SHP77 treated with DMSO at 0.1 percent for 48 hours (cell line): ENCODE data around the gene ALG8.

Experiments used
- DNase-seq: peaks from one replicate; lab custom pipeline; 2025; lab: John Stamatoyannopoulos, UW

Gene ALG8

DNA sequence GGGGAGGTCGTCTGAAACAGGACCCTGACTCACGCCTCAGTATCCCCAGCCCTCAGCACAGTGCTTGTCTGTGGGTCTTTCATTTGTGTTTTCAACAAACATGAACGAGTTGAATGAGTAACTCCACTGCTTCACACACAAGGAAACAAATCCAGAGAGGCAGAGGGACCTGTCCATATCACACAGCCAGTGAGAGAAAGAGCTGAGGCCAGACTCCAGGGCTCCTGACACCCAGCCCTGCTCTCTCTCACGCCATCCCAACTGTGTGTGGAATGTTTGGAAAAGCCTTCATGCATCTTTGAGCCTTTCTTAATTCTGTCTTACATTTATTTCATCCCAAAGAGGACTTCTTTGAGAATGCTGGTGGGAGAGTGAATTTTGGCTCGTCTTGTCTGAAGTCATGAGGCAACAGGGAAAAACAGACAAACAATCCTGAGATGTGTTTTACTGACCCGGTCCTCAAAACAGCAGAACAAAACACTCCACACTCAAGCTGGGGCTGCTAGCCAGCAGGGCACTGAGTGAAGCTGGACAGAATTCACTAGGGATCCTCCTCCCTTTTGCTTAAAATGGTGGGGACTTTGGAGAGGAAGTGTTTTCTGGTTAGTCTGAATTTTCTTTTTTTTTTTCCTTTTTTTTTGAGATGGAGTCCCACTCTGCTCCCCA is 19.7 kb upstream of the ALG8 start:
- no peak for DNase-seq

GRCh38 chr11:78156127-78156844 is 16.9 kb upstream of the ALG8 start:
- no peak for DNase-seq

- no peak for DNase-seq
Observed at GRCh38 chr11:78151804-78152203, 12.4 kb upstream of the ALG8 start.

- no peak for DNase-seq
Observed at GRCh38 chr11:78150754-78151153, 11.3 kb upstream of the ALG8 start.

- DNase-seq: no peak
Observed at GRCh38 chr11:78150346-78150745, 10.9 kb upstream of the ALG8 start.

- no peak for DNase-seq
Observed at GRCh38 chr11:78149646-78150045, 10.2 kb upstream of the ALG8 start.

- no peak for DNase-seq
Observed at GRCh38 chr11:78147807-78148206, 8.4 kb upstream of the ALG8 start.

- no peak for DNase-seq
Observed at GRCh38 chr11:78145511-78146025, 6.1 kb upstream of the ALG8 start.

GRCh38 chr11:78140392-78141077 is 1.1 kb upstream of the ALG8 start:
- DNase-seq: no peak

DNA sequence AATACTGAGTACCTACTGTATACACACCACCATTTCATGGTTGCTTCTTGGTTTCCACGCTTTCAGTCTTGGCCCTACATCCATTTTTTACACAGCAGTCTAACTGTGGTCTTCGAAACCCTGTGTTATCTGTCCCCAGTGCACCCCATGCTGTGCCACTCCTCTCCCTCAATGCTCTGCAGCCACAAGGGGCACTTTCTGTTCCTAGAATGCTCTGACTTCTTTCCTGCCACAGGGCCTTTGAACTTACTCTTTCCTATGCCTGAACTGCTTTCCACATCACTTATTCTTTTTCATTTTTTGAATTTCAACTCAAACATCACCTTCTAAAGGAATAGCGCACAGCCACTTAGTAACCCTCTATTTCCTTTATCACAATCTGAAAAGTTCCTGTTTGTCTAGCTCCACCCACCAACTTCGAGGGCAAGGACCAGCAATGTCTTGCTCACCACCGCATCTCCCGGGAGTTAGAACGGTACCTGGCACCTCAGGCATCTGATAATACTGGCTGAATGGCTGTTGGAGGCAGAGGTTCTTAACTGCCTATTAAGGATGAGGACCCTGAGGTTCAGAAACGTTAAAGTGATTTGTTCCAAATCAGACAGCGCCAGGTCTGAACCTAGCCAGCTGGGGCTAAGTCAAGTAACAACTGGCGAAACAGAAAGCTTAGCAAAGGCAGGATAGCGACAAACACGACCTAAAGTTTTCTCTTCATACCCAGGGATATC is 568 bp downstream of the ALG8 start:
- DNase-seq: no peak

DNA sequence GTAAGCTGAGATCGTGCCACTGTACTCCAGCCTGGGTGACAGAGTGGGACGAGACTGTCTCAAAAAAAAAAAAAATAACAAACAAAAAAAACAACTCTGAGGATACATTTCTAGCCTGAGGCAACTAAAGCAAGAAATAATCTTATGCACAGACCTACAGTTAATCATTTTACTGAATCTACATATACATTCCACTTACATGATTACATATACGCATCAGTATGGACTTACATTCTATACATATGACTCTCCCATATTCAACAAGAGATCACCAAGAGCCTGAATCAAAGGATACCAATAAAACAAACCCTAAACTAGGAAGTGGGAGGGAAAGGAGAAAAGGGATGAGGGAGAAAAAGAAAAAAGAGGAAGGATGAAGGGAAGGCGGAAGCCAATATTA is 1.1 kb downstream of the ALG8 start:
- DNase-seq: no peak

DNA sequence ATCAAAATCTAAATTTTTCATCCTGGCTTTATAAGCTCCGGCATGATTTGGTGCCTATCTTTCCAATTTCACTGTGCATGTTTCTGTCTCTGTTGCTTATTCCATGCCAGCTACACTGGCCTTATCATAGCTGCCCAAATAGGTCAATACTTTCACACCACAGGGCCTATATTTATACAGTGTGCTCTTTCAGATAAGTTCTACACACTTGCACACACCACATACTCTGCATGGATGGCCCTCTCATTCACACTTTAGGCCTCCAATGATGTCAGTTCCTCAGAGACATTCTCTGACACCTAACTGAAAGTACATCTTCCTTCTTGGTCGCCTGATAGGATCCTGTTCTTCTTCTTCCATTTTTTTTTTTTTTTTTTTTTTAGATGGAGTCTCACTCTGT is 7.0 kb downstream of the ALG8 start:
- DNase-seq: no peak

DNA sequence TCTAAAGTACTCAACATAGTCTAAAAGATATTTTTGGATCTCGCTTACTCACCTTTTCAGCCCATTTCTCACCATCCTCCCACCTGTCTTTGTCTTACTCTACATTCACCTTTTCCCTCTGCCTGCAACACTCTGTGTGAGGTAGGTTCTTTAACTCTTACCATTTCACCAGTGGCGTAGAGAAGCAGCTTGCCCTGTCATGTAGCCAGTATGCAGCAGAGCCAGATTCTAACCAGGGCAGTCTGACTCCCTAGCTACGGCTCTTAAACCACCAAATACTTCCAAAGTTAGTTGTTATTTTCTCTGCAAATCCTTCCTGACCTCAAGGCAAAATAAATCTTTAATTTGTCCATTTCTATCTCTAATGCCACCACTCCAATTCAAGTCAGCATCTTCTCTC is 7.5 kb downstream of the ALG8 start:
- no peak for DNase-seq

DNA sequence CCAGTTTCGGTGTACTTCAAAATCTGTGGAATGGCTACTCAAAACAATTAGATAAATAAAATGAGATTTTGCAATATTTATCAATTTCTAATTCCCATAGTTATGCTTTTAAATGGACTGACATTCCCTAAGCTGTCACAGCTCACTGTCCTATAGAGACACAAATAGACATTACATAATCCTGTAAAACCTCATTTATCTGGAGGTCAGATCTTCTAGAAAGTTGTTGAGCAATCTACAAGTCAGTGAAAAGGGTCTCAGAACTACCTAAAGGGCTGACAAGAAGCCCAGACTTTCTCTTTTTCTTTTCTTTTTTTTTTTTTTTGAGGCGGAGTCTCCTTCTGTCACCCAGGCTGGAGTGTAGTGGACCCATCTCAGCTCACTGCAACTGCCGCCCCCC is 12.0 kb downstream of the ALG8 start:
- no peak for DNase-seq

DNA sequence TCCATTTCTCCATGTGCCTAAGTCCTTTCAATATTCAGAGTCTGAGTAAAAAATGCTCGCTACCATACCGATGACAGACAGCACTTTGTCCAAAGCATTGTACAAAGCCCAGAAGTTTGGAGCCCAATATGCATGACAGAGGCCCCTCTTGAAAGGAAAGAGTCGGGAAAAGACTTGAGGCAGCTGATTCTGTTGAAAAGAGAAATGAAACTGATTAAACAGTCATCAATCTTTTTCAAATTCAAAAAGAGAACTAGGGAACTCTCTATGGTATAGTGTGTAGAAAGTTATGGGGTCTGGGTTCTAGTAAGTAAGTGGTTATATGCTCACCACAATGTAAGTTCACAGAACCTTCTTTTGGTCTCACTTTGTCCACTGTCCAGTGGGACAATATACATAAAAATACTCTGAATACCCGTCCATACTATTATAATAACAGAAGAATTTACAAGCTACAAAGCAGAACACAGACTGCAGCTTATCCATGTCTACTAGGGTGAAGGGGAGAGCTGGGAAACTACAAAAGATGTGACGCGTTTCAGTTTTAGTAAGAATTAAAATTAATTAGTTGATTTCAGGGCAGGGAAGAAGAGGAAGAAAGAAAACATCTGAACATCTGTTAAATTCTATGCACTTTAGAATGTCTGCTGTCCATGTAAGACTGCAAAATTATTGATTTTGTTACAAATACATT is 26.7 kb downstream of the ALG8 start:
- DNase-seq: no peak

DNA sequence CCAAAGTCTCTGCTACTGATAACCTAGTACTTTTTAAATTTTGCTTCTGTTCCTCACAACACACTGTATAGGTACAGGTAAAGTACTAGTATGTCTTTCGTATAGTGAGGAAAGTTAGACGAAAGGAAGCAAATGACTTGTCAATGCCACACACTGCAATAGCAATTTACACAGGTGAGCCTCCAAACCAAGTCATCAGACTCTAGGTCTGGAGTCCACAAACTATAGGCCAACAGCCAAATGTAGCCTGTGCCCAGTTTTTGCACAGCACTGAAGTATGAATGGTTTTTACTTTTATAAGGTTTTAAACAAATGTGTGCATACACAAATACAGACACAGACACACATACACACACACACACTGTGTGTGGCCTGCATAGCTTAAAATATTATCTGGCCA is 28.1 kb downstream of the ALG8 start:
- no peak for DNase-seq

DNA sequence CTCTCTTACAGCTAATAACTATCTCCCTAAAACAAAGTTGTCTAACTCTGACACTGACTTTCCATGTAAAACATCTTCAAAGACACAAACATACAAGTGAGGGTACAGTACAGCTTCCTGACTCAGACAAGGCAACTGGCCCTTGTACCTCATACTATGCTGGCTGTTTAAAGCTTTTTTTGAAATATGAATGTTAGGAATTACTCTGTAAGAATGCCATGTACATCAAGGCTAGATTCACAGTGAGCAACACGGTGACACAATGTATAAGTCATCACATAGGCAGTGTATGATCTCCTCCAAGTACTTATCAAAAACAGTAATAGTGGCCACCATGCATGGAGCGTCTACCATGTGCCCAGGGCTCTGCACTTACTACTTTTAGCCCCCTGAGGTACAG is 28.6 kb downstream of the ALG8 start:
- no peak for DNase-seq

DNA sequence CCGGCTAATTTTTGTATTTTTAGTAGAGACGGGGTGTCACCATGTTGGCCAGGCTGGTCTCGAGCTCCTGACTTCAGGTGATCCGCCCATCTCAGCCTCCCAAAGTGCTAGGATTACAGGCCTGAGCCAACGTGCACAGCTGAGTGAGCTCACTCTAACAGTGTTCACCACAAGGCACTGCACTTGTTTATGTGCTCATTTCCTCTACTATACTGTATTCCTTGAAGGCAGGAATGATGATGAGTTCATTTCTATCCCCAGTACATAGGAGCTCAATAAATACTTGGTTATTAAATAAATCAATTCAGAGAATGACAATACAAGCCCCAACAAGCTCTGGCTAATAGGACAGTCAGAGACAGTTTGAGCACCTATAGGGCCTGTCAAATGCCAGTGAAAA is 29.1 kb downstream of the ALG8 start:
- DNase-seq: no peak

DNA sequence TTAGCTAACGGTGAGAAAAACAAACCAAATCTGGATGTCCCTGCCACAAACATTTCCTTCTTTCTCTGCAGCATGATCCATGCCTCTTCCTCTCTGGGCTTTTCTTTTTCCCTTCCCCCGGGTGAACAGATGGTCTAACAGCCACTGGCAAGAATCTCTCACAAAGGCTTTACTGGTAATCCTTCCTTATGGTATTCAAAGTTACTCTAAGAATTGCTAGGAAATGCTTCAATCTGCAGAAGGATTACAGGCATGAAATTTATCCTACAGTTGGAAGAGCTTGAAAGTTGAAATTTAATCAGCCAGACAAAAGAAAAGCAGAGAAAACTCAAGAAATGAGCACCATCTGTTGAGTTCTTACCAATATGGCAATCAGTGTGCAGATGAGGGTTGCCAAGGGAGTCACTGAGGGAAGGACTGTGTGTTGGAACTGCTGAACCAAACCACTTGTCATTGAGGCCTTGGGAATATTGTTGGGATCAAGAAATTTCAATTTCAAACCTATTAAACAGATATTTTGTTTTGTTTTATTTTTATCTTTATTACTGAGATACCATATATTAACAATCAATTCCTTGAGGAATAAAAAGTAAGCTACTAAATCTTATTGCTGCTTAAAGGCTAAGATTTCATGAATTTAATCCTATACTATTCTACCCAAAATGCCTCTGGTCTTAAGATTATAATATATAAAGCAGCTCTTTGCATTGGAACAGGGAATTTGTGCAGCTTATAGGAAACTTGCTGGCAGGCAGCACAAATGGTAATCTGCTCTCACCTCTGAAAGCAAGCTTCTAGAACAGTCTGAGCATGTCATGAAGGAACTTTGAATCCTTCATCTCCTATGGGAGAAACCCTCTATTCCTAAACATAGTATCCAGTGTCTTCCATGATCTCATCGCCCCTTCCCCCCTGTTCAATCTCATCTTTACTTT is 30.1 kb downstream of the ALG8 start:
- no peak for DNase-seq

- DNase-seq: no peak
Observed at GRCh38 chr11:78100676-78101472, 38.6 kb downstream of the ALG8 start.
